ENCODE results near the gene SUV39H1.
"Not testable (repeated sequence)": the region's sequence is repeated elsewhere in the genome, so short reads cannot be mapped to it uniquely, and the experiment has no call there.

The SUV39H1 gene

GRCh38 chrX:48685416-48685815 lies 11.1 kb upstream of the SUV39H1 start:
- no peak for FAIRE-seq
- no peak for DNase-seq (ENCODE audit: low spot score)

- DNase-seq (ENCODE audit: low spot score): no peak
- FAIRE-seq: no peak
Measured at GRCh38 chrX:48688531-48689150, 7.9 kb upstream of the SUV39H1 start.

- FAIRE-seq (no peak), DNase-seq (ENCODE audit: low spot score) (no peak)
Measured at GRCh38 chrX:48689208-48689920, 7.2 kb upstream of the SUV39H1 start.

- not testable (repeated sequence) for FAIRE-seq; DNase-seq (ENCODE audit: low spot score)
Measured at GRCh38 chrX:48691746-48692145, 4.8 kb upstream of the SUV39H1 start.

GRCh38 chrX:48694776-48695533 lies 1.6 kb upstream of the SUV39H1 start:
- no peak for DNase-seq (ENCODE audit: low spot score)
- FAIRE-seq: no peak

- no peak for DNase-seq (ENCODE audit: low spot score)
- FAIRE-seq: no peak
Measured at GRCh38 chrX:48695534-48695896, 1.0 kb upstream of the SUV39H1 start.

- DNase-seq (ENCODE audit: low spot score): peak; percentile 8
- FAIRE-seq: no peak
Measured at GRCh38 chrX:48695925-48696300, 621 bp upstream of the SUV39H1 start.

- FAIRE-seq (no peak), DNase-seq (ENCODE audit: low spot score) (peak; percentile 56)
Measured at GRCh38 chrX:48696909-48697727, 584 bp downstream of the SUV39H1 start.

- no peak for FAIRE-seq
- no peak for DNase-seq (ENCODE audit: low spot score)
Measured at GRCh38 chrX:48698306-48698705, 1.8 kb downstream of the SUV39H1 start.

GRCh38 chrX:48700246-48700645 lies 3.7 kb downstream of the SUV39H1 start:
- DNase-seq (ENCODE audit: low spot score) (no peak), FAIRE-seq (no peak)

- FAIRE-seq: no peak
- no peak for DNase-seq (ENCODE audit: low spot score)
Measured at GRCh38 chrX:48700951-48701653, 4.6 kb downstream of the SUV39H1 start.

GRCh38 chrX:48702032-48702431 lies 5.5 kb downstream of the SUV39H1 start:
- no peak for DNase-seq (ENCODE audit: low spot score)
- FAIRE-seq: no peak

- DNase-seq (ENCODE audit: low spot score) (no peak), FAIRE-seq (no peak)
Measured at GRCh38 chrX:48702716-48703115, 6.2 kb downstream of the SUV39H1 start.

GRCh38 chrX:48703228-48703627 lies 6.7 kb downstream of the SUV39H1 start:
- no peak for FAIRE-seq
- DNase-seq (ENCODE audit: low spot score): no peak

GRCh38 chrX:48703642-48704481 lies 7.3 kb downstream of the SUV39H1 start:
- no peak for FAIRE-seq
- no peak for DNase-seq (ENCODE audit: low spot score)

- DNase-seq (ENCODE audit: low spot score) (no peak), FAIRE-seq (no peak)
Measured at GRCh38 chrX:48705871-48706270, 9.3 kb downstream of the SUV39H1 start.

- DNase-seq (ENCODE audit: low spot score) (no peak), FAIRE-seq (no peak)
Measured at GRCh38 chrX:48709522-48710112, 13.1 kb downstream of the SUV39H1 start.

GRCh38 chrX:48711162-48711928 lies 14.8 kb downstream of the SUV39H1 start:
- DNase-seq (ENCODE audit: low spot score) (no peak), FAIRE-seq (no peak)

GRCh38 chrX:48711929-48712505 lies 15.5 kb downstream of the SUV39H1 start:
- no peak for DNase-seq (ENCODE audit: low spot score)
- no peak for FAIRE-seq

All from urothelium cell line (cell line).